Neural progenitor cell (in vitro differentiated cells): Measurements from ENCODE around the gene GOLGA8H.
"Not testable (repeated sequence)": the region's sequence is repeated elsewhere in the genome, so short reads cannot be mapped to it uniquely, and the experiment has no call there.

Source experiments
- EZH2 ChIP-seq: fragments of 200-600 bp; sonication (generic); IDR thresholded peaks from 2 replicates; pipeline ENCODE4 v1.6.1; 2017; ENCODE audit warnings: antibody characterized with exemption, mild to moderate bottlenecking, moderate library complexity
- EZH2phosphoT487 ChIP-seq: fragments of 200-600 bp; sonication (generic); IDR thresholded peaks from 2 replicates; pipeline ENCODE4 v1.6.1; 2017; ENCODE audit warnings: antibody characterized with exemption
- TF ChIP-seq, protein P1 (sequence below): fragments of 200-600 bp; sonication (generic); IDR thresholded peaks from 2 replicates; pipeline ENCODE4 v1.5.1; 2017; ENCODE audit warnings: antibody characterized with exemption, mild to moderate bottlenecking

DNA sequence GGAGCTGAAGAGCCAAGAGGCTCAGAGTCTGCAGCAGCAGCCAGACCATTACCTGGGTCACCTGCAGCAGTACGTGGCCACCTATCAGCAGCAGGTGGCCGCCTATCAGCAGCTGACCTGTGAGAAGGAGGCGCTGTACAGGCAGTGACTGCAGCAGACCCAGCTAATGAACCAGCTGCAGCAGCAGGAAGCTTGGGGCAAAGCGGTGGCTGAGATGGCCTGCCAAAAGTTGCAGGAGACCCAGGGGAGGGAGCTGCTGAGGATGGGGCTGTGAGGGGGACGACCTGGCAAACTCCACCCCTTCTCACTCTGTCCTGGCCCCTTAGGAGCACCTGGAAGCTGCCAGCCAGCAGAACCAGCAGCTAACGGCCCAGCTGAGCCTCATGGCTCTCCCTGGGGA is 8.4 kb downstream of the GOLGA8H start:
- not testable (repeated sequence) for TF ChIP-seq EZH2phosphoT487, EZH2
- TF ChIP-seq, protein P1, sequence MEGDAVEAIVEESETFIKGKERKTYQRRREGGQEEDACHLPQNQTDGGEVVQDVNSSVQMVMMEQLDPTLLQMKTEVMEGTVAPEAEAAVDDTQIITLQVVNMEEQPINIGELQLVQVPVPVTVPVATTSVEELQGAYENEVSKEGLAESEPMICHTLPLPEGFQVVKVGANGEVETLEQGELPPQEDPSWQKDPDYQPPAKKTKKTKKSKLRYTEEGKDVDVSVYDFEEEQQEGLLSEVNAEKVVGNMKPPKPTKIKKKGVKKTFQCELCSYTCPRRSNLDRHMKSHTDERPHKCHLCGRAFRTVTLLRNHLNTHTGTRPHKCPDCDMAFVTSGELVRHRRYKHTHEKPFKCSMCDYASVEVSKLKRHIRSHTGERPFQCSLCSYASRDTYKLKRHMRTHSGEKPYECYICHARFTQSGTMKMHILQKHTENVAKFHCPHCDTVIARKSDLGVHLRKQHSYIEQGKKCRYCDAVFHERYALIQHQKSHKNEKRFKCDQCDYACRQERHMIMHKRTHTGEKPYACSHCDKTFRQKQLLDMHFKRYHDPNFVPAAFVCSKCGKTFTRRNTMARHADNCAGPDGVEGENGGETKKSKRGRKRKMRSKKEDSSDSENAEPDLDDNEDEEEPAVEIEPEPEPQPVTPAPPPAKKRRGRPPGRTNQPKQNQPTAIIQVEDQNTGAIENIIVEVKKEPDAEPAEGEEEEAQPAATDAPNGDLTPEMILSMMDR, result not testable (repeated sequence)
